Glomerular visceral epithelial cell (primary cell): ENCODE data around the gene LHFPL6.
A peak's percentile ranks its signal among the peaks of the same experiment; 100 is the strongest.

ENCODE experiments used
- DNase-seq: peaks from one replicate; pipeline ENCODE4 v3.0.0-alpha.2; 2016; ENCODE audit errors: extremely low spot score

Gene LHFPL6

GRCh38 chr13:39554371-39554770 lies 48.6 kb downstream of the LHFPL6 start:
- no peak for DNase-seq

DNA sequence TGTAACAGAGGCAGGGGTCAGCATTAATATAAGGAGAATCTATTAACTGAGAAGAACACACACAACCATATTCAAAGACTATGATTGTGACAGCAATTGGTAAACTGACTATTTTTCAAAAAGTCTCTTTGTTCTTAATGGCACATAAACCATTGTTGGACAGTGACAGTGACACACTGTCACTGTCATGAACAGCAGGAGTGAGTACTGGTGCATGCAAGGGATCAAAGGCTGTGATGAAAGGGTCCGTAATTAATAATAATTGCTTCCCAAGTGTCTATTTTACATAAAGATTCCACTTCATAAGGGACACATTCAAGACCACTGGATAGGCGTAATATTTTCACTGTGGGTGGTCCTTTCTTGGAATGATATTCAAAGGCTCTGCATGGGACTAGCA lies 50.7 kb downstream of the LHFPL6 start:
- DNase-seq: no peak

- DNase-seq: no peak
Measured at GRCh38 chr13:39550931-39551330, 52.1 kb downstream of the LHFPL6 start.

GRCh38 chr13:39547108-39547507 lies 55.9 kb downstream of the LHFPL6 start:
- no peak for DNase-seq

- no peak for DNase-seq
Measured at GRCh38 chr13:39542361-39542760, 60.6 kb downstream of the LHFPL6 start.

- DNase-seq: no peak
Measured at GRCh38 chr13:39540929-39541605, 61.9 kb downstream of the LHFPL6 start.

DNA sequence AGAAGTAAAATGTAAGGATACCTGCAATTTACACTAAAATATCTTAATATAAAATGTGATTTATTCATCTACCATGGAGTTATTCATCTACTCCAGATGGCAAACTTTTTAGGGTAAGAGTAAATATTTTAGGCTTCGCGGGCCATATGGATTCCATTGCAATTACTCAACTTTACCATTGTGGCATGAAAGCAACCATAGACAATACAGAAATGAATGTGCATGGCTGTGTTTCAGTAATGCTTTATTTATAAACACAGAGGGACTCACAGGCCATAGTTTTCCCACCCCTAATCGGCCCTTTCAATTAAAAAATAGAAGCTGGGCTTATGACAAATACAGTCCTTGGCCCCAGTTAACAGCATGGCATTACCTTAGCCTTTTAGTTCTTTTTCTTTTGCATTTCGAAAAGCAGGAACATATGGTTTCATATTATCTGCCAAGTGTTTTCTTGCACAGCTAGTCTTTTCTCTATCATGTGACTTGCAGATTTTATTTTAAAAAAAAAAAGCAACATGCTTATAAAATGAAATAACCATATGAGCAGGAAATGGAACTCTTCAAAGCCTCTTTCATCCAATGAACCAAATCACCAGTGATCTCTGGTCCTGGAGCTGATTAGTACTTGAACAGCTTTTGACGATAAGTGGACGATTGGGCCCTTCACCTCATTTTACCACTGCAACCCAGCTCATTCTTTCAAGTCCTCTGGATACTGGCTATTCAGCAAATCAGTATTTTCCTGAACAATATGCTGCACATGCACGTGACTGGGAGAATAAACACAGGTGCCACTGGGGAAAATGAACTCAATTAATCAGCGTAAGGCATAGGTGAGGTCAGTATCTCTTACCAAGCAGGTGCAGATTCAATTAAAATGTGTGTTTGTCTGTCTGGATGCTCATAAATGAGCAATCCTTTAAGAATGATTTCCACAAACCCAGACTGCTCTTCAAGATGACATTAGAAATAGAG lies 63.9 kb downstream of the LHFPL6 start:
- DNase-seq: no peak

- DNase-seq: no peak
Measured at GRCh38 chr13:39536906-39537305, 66.1 kb downstream of the LHFPL6 start.

DNA sequence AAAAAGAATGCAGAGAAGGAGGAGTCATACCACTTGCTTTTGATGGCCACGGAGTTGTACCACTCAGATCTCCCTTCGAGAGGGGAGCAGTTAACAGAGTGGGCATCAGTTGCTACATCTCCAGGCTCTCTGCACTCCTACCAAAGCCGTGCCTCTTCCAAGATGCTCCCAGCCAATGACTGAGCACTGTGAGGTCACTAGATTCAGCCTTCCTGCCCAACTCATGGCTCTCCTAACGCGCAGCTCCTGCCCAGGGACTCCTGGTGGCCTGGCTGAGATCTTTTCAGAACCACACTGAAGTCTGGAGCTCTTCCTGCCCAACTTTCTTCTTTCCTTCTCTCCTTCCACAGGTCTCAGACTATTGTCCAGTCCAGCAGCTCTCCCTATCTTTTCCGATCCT lies 66.7 kb downstream of the LHFPL6 start:
- DNase-seq: no peak

DNA sequence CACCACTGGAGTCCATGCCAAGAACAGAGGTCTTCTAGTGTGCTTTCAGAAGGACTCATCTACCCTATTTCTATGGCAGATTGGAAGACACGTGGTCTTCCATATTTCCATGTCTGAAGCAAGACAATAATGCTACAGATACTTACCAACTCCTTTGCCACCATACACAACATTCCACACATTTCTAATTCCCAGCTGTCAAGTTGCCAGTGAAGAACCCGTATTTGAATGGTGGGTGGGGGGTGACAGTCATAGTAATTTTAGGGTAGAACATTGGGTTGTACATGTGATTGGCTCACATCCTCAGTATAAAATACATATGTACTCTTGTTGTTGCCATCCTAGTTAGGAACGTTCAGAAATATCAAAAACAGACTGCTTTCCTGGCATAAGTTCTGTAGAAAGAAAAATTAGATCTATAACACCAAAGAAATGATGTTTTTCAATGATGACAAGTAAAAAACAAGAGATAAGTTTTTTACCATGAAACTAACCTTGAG lies 69.3 kb downstream of the LHFPL6 start:
- no peak for DNase-seq

- no peak for DNase-seq
Measured at GRCh38 chr13:39531646-39532045, 71.3 kb downstream of the LHFPL6 start.

DNA sequence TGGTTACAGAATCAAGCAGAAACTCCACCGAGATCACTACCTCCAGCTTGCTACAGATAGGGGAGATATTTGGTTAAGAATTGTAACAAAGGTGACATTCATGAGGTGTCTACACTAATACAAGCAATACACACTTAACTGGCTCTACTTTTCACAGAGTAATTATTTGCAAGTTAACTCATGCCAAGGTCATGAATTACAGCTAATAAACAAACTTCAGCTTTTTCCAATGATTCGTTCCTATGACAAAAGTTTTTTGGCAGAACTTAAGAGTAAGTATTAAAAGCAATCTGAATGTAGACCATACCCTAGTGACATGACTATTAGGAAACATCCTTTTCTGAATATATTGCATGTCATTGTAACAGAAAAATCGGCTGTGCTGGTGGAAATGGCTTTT lies 72.1 kb downstream of the LHFPL6 start:
- DNase-seq: no peak

DNA sequence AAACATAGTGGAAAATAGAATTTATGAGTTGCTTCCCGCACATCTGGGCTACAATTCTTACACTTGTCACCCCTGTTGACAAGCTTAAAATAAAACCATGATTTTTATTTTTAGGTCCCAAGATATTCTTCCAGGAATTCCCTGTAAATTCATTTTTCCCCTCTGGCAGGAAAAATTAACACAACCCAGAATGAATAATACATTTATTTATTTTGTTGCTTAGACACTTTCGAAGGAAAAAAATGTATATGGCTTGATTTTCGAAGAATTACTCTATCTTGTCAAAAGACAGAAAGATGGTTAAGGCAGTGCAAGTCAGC lies 74.4 kb downstream of the LHFPL6 start:
- no peak for DNase-seq

- peak; percentile 83 for DNase-seq
Measured at GRCh38 chr13:39527961-39528660, 74.9 kb downstream of the LHFPL6 start.

- no peak for DNase-seq
Measured at GRCh38 chr13:39527301-39527700, 75.7 kb downstream of the LHFPL6 start.

- DNase-seq: no peak
Measured at GRCh38 chr13:39526499-39526898, 76.5 kb downstream of the LHFPL6 start.

GRCh38 chr13:39525506-39525905 lies 77.5 kb downstream of the LHFPL6 start:
- DNase-seq: no peak

DNA sequence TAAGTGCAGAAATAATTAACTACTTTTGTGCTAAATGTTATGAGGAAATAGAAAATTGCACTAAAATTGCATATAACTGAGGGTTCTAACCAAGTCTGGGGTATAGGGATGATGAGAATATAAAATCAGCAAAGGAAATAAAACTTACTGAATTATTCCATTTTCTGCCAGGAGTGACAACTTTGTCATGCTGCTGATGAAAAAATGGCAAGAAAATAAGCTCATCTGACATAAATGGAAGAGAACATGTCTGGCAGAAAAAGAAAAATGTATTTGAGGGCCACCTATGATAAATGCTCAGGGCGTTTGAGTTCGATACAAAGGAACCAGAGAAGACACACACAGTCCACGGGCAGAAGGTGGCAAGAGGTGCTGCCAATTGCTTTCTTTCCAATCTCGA lies 78.2 kb downstream of the LHFPL6 start:
- no peak for DNase-seq

GRCh38 chr13:39522329-39522728 lies 80.7 kb downstream of the LHFPL6 start:
- DNase-seq: no peak

- DNase-seq: no peak
Measured at GRCh38 chr13:39521701-39522100, 81.3 kb downstream of the LHFPL6 start.

- DNase-seq: peak; percentile 74
Measured at GRCh38 chr13:39516096-39516495, 86.9 kb downstream of the LHFPL6 start.

- DNase-seq: no peak
Measured at GRCh38 chr13:39515224-39515714, 87.7 kb downstream of the LHFPL6 start.
